ENCODE results near the gene ZFP1. TPM values are rescaled to one million over a fixed set of nuclear protein-coding genes. Genes with fewer than 3 reads are reported as not detected.
"Not testable (repeated sequence)": the region's sequence is repeated elsewhere in the genome, so short reads cannot be mapped to it uniquely, and the experiment has no call there.

ZFP1 gene
- total RNA-seq, 4 donors from 2014 or later: 4.8 to 8.7 (median 6.5) TPM

- no peak for DNase-seq (ENCODE audit: low spot score in 2 of 2)
- no peak within 1 kb of the TSS for H3K4me3 ChIP-seq (ENCODE audit: low read depth, poor library complexity, severe bottlenecking)
- intact Hi-C loops (cut with DNase I; ENCODE audit: low total_unique reads): no loop called here
- TF ChIP-seq CTCF (IDR thresholded peaks at IDR 0.05) (no peak), POLR2A (IDR thresholded peaks at IDR 0.05) (no peak)
- WGBS, 2 donors: 80 to 85% methylated on average over 13 to 18 of the region's 24 CpGs
Measured at GRCh38 chr16:75206749-75207451, 58.6 kb downstream of the ZFP1 start, which contains the start of gene CTRB2. Gene CTRB2, minus strand, starts transcription at chr16:75207161. Its CDS starts 20 bp downstream, at chr16:75207141.

GRCh38 chr16:75207831-75208230 lies 59.5 kb downstream of the ZFP1 start:
- no peak for TF ChIP-seq POLR2A (IDR thresholded peaks at IDR 0.05)
- no peak for TF ChIP-seq CTCF (IDR thresholded peaks at IDR 0.05)
- intact Hi-C loops (cut with DNase I; ENCODE audit: low total_unique reads): no loop called here
- H3K4me3 ChIP-seq (ENCODE audit: low read depth, poor library complexity, severe bottlenecking): no peak overlapping the region
- WGBS, 2 donors: 78 to 81% methylated on average over 11 of the region's 11 CpGs
- DNase-seq (ENCODE audit: low spot score in 2 of 2): no peak

GRCh38 chr16:75208242-75208825 lies 60.0 kb downstream of the ZFP1 start:
- TF ChIP-seq POLR2A (IDR thresholded peaks at IDR 0.05) (no peak), CTCF (IDR thresholded peaks at IDR 0.05) (no peak)
- H3K4me3 ChIP-seq (ENCODE audit: low read depth, poor library complexity, severe bottlenecking): no peak overlapping the region
- 81 to 84% methylated on average over 13 of the region's 13 CpGs for WGBS, 2 donors
- DNase-seq (ENCODE audit: low spot score in 2 of 2): no peak
- intact Hi-C loops (cut with DNase I; ENCODE audit: low total_unique reads): no loop called here

- 87 to 89% methylated on average over 24 to 27 of the region's 27 CpGs for WGBS, 2 donors
- intact Hi-C loops (cut with DNase I; ENCODE audit: low total_unique reads): no loop called here
Measured at GRCh38 chr16:75208861-75209505, 60.7 kb downstream of the ZFP1 start.

GRCh38 chr16:75209514-75209913 lies 61.2 kb downstream of the ZFP1 start:
- DNase-seq (ENCODE audit: low spot score in 2 of 2); H3K4me3 ChIP-seq (ENCODE audit: low read depth, poor library complexity, severe bottlenecking); intact Hi-C loops (cut with DNase I; ENCODE audit: low total_unique reads): not testable (repeated sequence)
- WGBS, 2 donors: 91 to 94% methylated on average over 7 of the region's 7 CpGs

More at GRCh38 chr16:75208861-75209505, 60.7 kb downstream of the ZFP1 start:
- TF ChIP-seq CTCF (IDR thresholded peaks at IDR 0.05) (no peak), POLR2A (IDR thresholded peaks at IDR 0.05) (no peak)
- H3K4me3 ChIP-seq (ENCODE audit: low read depth, poor library complexity, severe bottlenecking): no peak overlapping the region
- no peak for DNase-seq (ENCODE audit: low spot score in 2 of 2)

GRCh38 chr16:75209944-75210343 lies 61.6 kb downstream of the ZFP1 start:
- no peak for TF ChIP-seq CTCF (IDR thresholded peaks at IDR 0.05)
- no peak for TF ChIP-seq POLR2A (IDR thresholded peaks at IDR 0.05)
- intact Hi-C loops (cut with DNase I; ENCODE audit: low total_unique reads): no loop called here
- 80 to 91% methylated on average over 5 of the region's 5 CpGs for WGBS, 2 donors
- no peak for DNase-seq (ENCODE audit: low spot score in 2 of 2)
- no peak overlapping the region for H3K4me3 ChIP-seq (ENCODE audit: low read depth, poor library complexity, severe bottlenecking)

GRCh38 chr16:75211286-75211685 lies 63.0 kb downstream of the ZFP1 start:
- H3K4me3 ChIP-seq (ENCODE audit: low read depth, poor library complexity, severe bottlenecking); DNase-seq (ENCODE audit: low spot score in 2 of 2); intact Hi-C loops (cut with DNase I; ENCODE audit: low total_unique reads): not testable (repeated sequence)
- WGBS, 2 donors: 86 to 88% methylated on average over 10 of the region's 10 CpGs

All from lower leg skin (tissue), 4 donors.